ENCODE results near the gene DTHD1.

Gene DTHD1

DNA sequence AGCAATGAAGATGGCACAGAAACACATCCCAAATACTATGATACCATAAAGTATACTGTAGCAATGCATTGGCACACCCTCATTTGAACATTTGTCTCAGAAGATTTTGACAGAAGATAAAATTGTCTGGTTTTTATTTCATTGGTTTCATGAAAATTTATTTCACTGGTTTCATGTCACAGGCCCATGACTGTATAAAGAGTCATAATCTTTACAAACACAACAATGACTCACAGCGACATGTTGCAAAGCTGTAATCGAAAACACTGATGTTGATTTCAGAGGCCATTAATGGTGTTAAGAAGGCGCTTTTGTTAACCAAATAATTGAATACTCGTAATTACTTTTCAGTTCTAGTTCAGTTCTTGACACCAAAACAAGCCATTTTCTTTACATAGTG, 8.1 kb upstream of the DTHD1 start:
- H2AFZ ChIP-seq (ENCODE audit: low read depth, low read length) = no peak overlapping the region
- ATAC-seq (ENCODE audit: insufficient read depth, low read depth) = no peak
- no peak overlapping the region for H3K4me3 ChIP-seq (ENCODE audit: low read depth in 1 of 2, low read length in 2 of 2)
- H3K9ac ChIP-seq (ENCODE audit: low read depth, low read length) = no peak overlapping the region
- peaks cover 7% of the 10 kb centered on the region for H3K4me1 ChIP-seq (ENCODE audit: insufficient read depth, low read length)
- H4K20me1 ChIP-seq (ENCODE audit: insufficient read depth, low read length) = no peaks in the 10 kb centered on the region
- H3K36me3 ChIP-seq (ENCODE audit: insufficient read depth, low read length) = no peaks in the 10 kb centered on the region
- TF ChIP-seq, protein P1, sequence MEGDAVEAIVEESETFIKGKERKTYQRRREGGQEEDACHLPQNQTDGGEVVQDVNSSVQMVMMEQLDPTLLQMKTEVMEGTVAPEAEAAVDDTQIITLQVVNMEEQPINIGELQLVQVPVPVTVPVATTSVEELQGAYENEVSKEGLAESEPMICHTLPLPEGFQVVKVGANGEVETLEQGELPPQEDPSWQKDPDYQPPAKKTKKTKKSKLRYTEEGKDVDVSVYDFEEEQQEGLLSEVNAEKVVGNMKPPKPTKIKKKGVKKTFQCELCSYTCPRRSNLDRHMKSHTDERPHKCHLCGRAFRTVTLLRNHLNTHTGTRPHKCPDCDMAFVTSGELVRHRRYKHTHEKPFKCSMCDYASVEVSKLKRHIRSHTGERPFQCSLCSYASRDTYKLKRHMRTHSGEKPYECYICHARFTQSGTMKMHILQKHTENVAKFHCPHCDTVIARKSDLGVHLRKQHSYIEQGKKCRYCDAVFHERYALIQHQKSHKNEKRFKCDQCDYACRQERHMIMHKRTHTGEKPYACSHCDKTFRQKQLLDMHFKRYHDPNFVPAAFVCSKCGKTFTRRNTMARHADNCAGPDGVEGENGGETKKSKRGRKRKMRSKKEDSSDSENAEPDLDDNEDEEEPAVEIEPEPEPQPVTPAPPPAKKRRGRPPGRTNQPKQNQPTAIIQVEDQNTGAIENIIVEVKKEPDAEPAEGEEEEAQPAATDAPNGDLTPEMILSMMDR (IDR thresholded peaks at IDR 0.05; ENCODE audit: borderline replicate concordance, extremely low read depth, low read length, poor library complexity, severe bottlenecking) = no peak
- no peak for TF ChIP-seq EZH2 (IDR thresholded peaks at IDR 0.05; ENCODE audit: borderline replicate concordance, low read depth, low read length, severe bottlenecking)
- H3K9me3 ChIP-seq (ENCODE audit: insufficient read depth, low read length, severe bottlenecking) = no peaks in the 10 kb centered on the region
- no peak for DNase-seq
- H3K4me2 ChIP-seq (ENCODE audit: insufficient read depth, low read length) = no peak overlapping the region
- H3K27me3 ChIP-seq (ENCODE audit: insufficient read depth, low read length, poor library complexity) = no peaks in the 10 kb centered on the region
- H3K27ac ChIP-seq (ENCODE audit: low read length) = no peak overlapping the region
- no peaks in the 10 kb centered on the region for H3K79me2 ChIP-seq (ENCODE audit: insufficient read depth, low read length)

DNA sequence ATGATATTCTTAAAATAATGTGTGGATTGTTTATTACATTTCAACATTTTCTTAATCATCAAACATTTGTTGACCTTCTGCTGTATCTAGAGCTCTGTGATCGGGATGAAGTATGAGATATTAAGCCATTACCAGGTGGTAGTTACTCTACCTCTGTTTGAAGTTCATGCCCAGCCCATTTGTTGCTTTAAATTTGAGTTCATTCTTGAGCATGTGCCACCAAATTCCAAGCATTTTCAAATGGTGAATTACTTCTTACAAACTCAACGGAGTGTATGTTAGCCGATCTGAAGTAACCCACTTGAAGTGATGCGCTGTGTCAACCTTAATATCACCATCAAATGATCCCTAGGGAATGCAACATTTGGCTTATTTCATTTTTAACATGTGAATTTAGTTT, 7.3 kb upstream of the DTHD1 start:
- Histone ChIP-seq H4K20me1 (ENCODE audit: insufficient read depth, low read length) (no peaks in the 10 kb centered on the region), H3K4me2 (ENCODE audit: insufficient read depth, low read length) (no peak overlapping the region), H3K9me3 (ENCODE audit: insufficient read depth, low read length, severe bottlenecking) (no peaks in the 10 kb centered on the region), H3K4me3 (ENCODE audit: low read depth in 1 of 2, low read length in 2 of 2) (no peak overlapping the region), H3K4me1 (ENCODE audit: insufficient read depth, low read length) (peaks cover 11% of the 10 kb centered on the region), H3K27ac (ENCODE audit: low read length) (no peak overlapping the region), H3K36me3 (ENCODE audit: insufficient read depth, low read length) (no peaks in the 10 kb centered on the region), H3K79me2 (ENCODE audit: insufficient read depth, low read length) (no peaks in the 10 kb centered on the region), H2AFZ (ENCODE audit: low read depth, low read length) (no peak overlapping the region), H3K9ac (ENCODE audit: low read depth, low read length) (no peak overlapping the region), H3K27me3 (ENCODE audit: insufficient read depth, low read length, poor library complexity) (no peaks in the 10 kb centered on the region)
- ATAC-seq (ENCODE audit: insufficient read depth, low read depth) (no peak), DNase-seq (no peak)
- TF ChIP-seq EZH2 (IDR thresholded peaks at IDR 0.05; ENCODE audit: borderline replicate concordance, low read depth, low read length, severe bottlenecking) = no peak
- TF ChIP-seq, protein P1 (IDR thresholded peaks at IDR 0.05; ENCODE audit: borderline replicate concordance, extremely low read depth, low read length, poor library complexity, severe bottlenecking) = no peak

DNA sequence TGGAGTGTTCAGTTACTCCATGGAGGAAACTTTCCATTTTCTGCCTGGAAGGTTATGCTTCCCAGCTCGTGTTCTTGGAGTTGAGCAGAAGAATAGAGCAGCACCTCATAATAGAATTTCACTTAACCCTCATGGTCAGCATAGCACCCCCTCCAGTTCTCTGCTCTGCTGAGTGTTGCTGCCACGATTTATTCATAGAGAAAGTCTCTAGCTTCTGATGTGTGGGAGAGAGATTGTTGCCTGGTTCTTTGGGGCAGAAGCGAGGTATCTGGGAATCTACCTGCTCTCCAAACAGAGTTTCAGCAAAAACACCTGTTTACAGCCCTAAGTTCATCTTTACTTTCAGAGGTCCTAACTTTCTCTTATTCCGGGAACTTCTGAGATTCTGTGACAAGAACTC, 3.9 kb upstream of the DTHD1 start:
- Histone ChIP-seq H3K36me3 (ENCODE audit: insufficient read depth, low read length) (no peaks in the 10 kb centered on the region), H3K4me1 (ENCODE audit: insufficient read depth, low read length) (peaks cover 15% of the 10 kb centered on the region), H4K20me1 (ENCODE audit: insufficient read depth, low read length) (no peaks in the 10 kb centered on the region), H3K27me3 (ENCODE audit: insufficient read depth, low read length, poor library complexity) (no peaks in the 10 kb centered on the region), H2AFZ (ENCODE audit: low read depth, low read length) (no peak overlapping the region; the same call in 1 of the 2 replicates), H3K79me2 (ENCODE audit: insufficient read depth, low read length) (no peaks in the 10 kb centered on the region), H3K27ac (ENCODE audit: low read length) (no peak overlapping the region), H3K9ac (ENCODE audit: low read depth, low read length) (no peak overlapping the region), H3K9me3 (ENCODE audit: insufficient read depth, low read length, severe bottlenecking) (no peaks in the 10 kb centered on the region), H3K4me3 (ENCODE audit: low read depth in 1 of 2, low read length in 2 of 2) (no peak overlapping the region), H3K4me2 (ENCODE audit: insufficient read depth, low read length) (no peak overlapping the region)
- DNase-seq = no peak
- ATAC-seq (ENCODE audit: insufficient read depth, low read depth) = no peak
- TF ChIP-seq, protein P1 (IDR thresholded peaks at IDR 0.05; ENCODE audit: borderline replicate concordance, extremely low read depth, low read length, poor library complexity, severe bottlenecking) = no peak
- TF ChIP-seq EZH2 (IDR thresholded peaks at IDR 0.05; ENCODE audit: borderline replicate concordance, low read depth, low read length, severe bottlenecking) = no peak

DNA sequence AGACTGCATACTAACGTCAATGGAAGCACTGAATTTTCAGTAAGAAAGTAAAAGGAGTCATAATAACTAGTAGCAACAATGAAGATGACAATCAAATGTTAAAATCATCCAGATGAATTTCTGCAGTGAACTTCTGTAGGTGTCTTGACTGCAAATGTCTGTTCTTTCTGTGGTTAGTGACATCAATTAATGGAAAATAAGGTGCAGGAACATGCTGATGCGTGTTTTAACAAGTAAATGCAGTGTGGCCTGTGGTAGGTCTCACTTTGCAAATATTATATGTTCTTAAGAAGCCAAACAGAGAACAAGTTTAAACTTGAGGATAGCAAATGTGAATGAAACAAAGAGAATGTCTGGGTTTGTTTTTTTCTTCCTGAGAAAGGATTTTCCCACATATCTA, 2.6 kb upstream of the DTHD1 start:
- Histone ChIP-seq H3K36me3 (ENCODE audit: insufficient read depth, low read length) (no peaks in the 10 kb centered on the region), H3K79me2 (ENCODE audit: insufficient read depth, low read length) (no peaks in the 10 kb centered on the region), H3K9ac (ENCODE audit: low read depth, low read length) (no peak overlapping the region), H3K9me3 (ENCODE audit: insufficient read depth, low read length, severe bottlenecking) (no peaks in the 10 kb centered on the region), H3K27ac (ENCODE audit: low read length) (no peak overlapping the region), H2AFZ (ENCODE audit: low read depth, low read length) (0 out of 2 replicates have a peak overlapping the region, but pooled peaks have one; percentile 18), H3K4me1 (ENCODE audit: insufficient read depth, low read length) (peaks cover 15% of the 10 kb centered on the region), H3K27me3 (ENCODE audit: insufficient read depth, low read length, poor library complexity) (no peaks in the 10 kb centered on the region), H3K4me2 (ENCODE audit: insufficient read depth, low read length) (no peak overlapping the region), H3K4me3 (ENCODE audit: low read depth in 1 of 2, low read length in 2 of 2) (no peak overlapping the region), H4K20me1 (ENCODE audit: insufficient read depth, low read length) (no peaks in the 10 kb centered on the region)
- TF ChIP-seq, protein P1 (IDR thresholded peaks at IDR 0.05; ENCODE audit: borderline replicate concordance, extremely low read depth, low read length, poor library complexity, severe bottlenecking) = no peak
- TF ChIP-seq EZH2 (IDR thresholded peaks at IDR 0.05; ENCODE audit: borderline replicate concordance, low read depth, low read length, severe bottlenecking) = no peak
- peak; percentile 77 for ATAC-seq (ENCODE audit: insufficient read depth, low read depth)
- DNase-seq = peak; percentile 23
